Stimulated activated CD4-positive, alpha-beta T cell treated with anti-CD3 and anti-CD28 coated beads, Interleukin-15, amount 100 ng/mL, for 48 hours (primary cell): Measurements from ENCODE around the gene U2SURP.

ENCODE experiments used
- DNase-seq, 2 donors: peaks; one replicate each; pipeline ENCODE4 v3.0.0-alpha.2; 2020; ENCODE audit warnings: low read depth in 2 of 2

The U2SURP gene

DNA sequence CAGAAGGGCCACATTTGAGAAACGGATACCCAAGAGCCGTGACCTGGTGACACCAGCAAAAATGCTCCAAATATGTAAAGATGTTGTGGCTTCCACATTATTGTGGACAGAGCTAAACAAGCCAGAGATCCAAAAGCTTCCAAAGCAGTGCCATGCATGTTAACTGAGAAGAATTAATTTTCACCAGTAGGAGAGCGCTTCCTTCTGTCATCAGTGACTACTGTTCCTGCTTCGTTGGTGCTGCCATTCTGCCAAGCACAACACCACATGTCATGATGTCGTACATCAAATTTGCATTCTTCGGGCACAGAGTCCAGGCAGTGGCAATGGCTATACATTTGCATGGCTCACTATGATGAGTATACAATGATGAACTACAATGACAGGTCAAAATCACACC lies 99.1 kb downstream of the U2SURP start:
- no peak for DNase-seq

- DNase-seq = no peak
Observed at GRCh38 chr3:143101792-143102381, 100.5 kb downstream of the U2SURP start.

DNA sequence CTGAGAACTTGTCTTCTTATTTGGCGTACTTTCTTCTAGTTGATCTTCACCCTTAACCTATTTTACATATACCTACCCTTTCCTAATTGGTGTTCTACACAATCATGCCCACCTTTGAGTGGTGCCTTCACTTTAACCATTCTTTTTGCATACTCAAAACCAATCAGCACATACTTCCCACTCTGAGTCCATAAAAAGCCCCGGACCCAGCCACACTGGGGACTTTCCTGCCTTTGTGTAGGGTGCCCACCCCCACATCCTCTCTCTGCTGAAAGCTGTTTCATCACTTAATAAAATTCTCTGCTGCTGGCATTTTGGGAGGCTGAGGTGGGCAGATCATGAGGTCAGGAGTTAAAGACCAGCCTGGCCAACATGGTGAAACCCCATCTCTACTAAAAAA lies 102.3 kb downstream of the U2SURP start:
- DNase-seq = no peak

GRCh38 chr3:143105170-143105569 lies 103.8 kb downstream of the U2SURP start:
- DNase-seq = no peak

- no peak for DNase-seq
Observed at GRCh38 chr3:143109861-143110260, 108.5 kb downstream of the U2SURP start.
